HG02870 (cell line): Measurements from ENCODE around the gene S1PR5.
"Not testable (repeated sequence)": the region's sequence is repeated elsewhere in the genome, so short reads cannot be mapped to it uniquely, and the experiment has no call there.

ENCODE experiments used
- ATAC-seq: cut with Tn5 transposase; IDR thresholded peaks from one replicate; pipeline ENCODE4 v1.9.1; 2021; ENCODE audit warnings: mild to moderate bottlenecking, moderate library complexity; ENCODE audit not compliant: unreplicated experiment

S1PR5 gene

DNA sequence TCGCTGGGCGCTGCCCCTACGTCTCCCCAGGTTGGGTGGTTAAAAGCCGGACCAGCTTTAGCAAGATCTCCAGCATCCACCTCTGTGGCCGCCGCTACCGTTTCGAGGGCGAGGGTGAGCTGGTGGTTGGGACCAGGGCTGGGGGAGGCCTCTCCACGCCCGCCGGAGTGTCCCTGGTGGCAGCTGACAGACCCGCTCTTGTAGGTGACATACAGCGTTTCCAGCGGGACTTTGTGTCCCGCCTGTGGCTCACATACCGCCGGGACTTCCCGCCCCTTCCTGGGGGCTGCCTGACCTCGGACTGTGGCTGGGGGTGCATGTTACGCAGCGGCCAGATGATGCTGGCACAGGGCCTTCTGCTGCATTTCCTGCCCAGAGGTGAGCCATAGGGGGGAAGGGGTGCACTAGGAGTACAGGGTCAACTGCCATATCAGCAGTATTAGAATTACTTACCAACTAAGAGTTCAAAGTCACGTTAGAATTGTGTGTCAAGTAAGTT, 27.6 kb upstream of the S1PR5 start:
- no peak for ATAC-seq

DNA sequence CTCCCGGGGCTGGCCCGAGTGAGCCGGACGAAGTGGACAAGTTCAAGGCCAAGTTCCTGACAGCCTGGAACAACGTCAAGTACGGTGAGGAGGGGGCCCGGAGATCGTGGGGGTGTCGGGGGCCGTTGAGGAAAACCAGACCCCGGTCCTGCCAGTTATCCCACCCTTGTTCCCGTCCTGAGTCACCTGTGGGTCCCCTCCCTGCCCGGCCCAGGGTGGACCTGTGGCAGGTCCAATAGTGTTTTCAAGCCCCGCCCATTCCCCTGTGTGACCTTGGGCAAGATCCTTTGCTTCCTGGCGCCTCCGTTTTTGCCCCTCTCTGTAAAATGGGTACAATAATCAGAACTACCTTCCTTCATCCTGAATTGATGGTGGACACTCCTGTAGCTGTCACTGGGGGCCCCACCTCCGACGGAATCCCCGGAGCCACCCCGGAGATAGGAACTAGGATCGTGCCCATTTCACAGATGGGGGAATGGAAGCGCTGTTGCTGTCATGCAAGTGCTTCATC, 27.1 kb upstream of the S1PR5 start:
- no peak for ATAC-seq

- ATAC-seq, result peak; percentile 76
Measured at GRCh38 chr19:10543420-10544241, 26.4 kb upstream of the S1PR5 start, which contains the start of gene ATG4D. Gene ATG4D (plus strand): TSS chr19:10543904. CDS start chr19:10544091, 187 bp downstream.

DNA sequence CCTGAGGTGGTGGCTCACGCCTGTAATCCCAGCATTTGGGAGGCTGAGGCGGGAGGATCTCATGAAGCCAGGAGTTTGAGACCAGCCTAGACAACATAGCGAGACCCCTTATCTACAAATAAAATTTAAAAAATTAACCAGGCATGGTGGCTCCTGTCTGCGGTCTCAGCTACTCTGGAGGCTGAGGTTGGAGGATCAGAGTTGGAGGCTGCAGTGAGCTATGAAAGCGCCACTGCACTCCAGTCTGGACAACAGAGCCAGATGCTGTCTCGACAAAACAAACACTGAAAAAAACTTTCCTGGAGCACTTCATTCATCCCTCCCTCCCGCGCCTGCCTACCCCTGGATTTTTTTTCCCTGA, 25.8 kb upstream of the S1PR5 start:
- ATAC-seq, result no peak

DNA sequence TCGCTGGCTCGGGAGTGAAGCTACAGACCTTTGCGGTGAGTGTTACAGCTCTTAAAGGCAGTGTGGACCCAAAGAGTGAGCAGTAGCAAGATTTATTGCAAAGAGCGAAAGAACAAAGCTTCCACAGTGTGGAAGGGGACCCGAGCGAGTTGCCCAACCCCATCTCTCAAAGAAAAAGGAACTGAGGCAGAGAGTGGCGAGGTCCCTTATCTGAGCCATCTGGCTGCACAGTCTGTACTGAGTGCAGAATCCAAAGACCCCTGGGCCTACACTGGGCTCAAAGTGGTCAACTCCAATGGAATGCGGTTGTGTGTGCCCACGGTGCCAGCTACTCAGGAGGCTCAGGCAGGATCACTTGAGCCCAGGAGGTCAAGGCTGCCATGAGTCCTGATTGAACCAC, 21.8 kb upstream of the S1PR5 start:
- ATAC-seq, result not testable (repeated sequence)

DNA sequence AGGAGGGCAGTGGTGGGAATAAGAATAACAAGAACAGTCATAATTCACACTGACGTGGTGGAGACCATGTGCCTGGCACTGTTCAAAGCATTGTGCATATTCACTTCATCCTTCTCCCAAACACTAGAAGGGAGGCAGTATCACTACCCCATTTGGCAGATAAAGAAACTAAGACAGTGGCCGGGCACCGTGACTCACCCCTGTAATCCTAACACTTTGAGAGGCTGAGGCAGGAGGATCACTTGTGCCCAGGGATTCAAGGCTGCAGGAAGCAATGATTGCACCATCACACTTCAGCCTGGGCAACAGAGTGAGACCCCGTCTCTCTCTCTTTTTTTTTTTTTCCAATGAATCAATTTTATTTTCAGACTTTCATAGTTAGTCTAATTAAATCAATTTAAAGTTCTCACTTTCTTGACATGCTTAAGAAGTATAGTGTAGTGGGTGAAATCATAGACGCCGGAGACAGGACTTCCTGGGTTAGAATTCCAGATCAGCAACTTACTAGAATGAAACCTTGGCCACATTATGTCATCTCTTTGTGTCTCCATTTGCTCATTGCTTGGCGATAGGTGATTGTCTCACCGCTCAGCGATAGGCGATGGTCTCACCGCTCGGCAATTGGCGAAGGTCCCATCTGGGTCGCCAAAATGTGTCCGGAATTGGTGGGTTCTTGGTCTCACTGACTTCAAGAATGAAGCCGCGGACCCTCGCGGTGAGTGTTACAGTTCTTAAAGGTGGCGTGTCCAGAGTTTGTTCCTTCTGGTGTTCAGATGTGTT, 21.1 kb upstream of the S1PR5 start:
- no peak for ATAC-seq

- no peak for ATAC-seq
Measured at GRCh38 chr19:10537668-10538067, 20.4 kb upstream of the S1PR5 start.

DNA sequence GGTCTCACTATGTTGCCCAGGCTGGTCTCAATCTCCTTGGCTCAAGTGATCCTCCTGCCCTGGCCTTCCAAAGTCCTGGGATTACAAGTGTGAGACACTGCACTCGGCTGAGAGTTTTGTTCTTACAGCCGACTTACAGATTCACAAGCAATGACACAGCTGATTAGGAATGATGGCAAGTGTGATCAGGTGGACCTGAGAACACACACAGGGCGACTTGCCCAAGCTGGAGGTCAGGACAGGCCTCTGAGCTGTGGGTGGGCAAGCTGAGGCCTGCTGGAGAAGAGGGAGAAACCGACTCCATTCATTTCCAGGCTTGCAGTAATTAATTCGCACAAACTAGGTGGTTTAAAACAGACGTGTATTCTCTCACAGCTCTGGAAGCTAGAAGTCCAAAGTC, 18.4 kb upstream of the S1PR5 start:
- ATAC-seq, result no peak

- no peak for ATAC-seq
Measured at GRCh38 chr19:10533646-10534386, 16.6 kb upstream of the S1PR5 start.

GRCh38 chr19:10532457-10532856, 15.2 kb upstream of the S1PR5 start:
- ATAC-seq, result no peak

DNA sequence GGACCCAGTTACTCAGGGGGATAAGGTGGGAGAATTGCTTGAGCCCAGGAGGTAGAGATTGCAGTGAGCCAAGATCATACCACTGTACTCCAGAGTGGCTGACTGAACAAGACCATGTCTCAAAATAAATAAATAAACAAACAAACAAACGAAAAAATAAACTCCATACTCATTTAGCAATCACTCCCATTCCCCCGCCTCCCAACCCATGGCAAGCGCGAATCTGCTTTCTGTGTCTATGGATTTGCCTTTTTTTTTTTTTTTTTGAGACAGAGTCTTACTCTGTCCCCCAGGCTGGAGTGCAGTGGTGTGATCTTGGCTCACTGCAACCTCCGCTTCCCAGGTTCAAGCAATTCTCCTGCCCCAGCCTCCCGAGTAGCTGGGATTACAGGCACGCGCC, 9.6 kb upstream of the S1PR5 start:
- ATAC-seq, result not testable (repeated sequence)

- ATAC-seq, result no peak
Measured at GRCh38 chr19:10525636-10526035, 8.4 kb upstream of the S1PR5 start.

DNA sequence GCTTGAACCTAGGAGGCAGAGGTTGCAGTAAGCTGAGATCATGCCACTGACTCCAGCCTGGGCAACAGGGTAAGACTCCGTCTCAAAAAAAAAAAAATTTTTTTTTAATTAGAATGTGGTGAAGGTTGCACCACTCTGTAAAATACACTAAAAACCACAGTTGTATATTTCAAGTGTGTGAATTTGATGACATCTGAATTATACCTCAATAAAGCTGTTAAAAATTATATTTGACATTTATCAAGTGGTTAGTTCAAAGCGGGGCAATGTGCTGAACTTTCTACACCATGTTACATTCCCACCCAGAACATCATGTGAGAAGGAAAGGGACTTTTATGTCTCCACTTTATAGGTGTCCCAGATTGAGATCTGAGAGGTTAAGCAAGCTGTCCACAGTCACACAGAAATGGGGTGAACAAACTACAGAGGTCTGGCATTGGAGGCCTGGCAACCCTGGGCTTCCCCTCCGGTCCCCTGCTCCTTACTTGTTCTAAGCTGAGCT, 5.9 kb upstream of the S1PR5 start:
- ATAC-seq, result no peak

- ATAC-seq, result no peak
Measured at GRCh38 chr19:10521461-10522171, 4.4 kb upstream of the S1PR5 start.

DNA sequence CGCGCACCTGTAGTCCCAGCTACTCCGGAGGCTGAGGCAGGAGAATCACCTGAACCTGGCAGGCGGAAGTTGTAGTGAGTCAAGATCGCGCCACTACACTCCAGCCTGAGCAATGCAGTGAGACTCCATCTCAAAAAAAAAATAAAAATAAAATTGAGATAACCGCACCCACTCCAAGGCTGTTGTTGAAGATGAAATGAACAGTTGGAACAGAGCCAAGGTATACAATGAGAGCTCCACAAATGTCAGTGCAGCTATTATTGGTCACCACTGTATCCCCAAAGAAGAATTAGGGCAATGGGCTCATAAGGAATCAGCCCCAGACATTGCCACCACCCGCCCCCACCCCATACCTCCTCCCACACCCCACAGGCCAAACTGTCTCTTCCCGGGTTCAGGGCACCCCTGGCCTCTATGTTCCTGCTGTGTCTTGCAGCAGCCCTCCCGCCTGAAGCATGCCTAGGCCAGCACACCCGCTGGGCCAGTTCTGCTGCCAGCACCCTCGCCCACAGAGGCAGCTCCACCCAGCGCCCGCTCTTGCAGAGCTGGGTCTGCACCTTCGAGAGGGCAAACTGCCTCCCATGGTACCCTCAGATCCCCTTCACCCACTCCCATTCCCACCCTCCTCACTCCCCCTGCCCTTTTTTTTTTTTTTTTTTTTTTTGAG, 3.5 kb upstream of the S1PR5 start:
- no peak for ATAC-seq

DNA sequence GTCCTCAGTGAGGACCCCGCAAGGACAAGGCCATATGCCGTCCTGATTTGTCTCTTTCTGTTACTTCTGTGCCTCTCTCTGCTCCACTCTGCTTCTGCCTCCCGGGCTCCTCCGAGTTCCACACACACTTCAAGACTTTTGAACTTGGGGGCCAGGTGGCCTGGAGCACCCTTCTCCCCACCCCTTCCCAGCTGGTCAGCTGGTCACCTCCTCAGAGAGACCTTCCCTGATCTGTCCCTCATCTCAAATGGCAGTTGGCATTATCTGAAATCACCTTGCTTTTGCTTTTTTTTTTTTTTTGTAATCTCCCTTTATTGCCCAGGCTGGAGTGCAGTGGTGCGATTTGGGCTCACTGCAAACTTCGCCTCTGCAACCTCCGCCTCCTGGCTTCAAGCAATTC, 2.2 kb upstream of the S1PR5 start:
- ATAC-seq, result no peak

DNA sequence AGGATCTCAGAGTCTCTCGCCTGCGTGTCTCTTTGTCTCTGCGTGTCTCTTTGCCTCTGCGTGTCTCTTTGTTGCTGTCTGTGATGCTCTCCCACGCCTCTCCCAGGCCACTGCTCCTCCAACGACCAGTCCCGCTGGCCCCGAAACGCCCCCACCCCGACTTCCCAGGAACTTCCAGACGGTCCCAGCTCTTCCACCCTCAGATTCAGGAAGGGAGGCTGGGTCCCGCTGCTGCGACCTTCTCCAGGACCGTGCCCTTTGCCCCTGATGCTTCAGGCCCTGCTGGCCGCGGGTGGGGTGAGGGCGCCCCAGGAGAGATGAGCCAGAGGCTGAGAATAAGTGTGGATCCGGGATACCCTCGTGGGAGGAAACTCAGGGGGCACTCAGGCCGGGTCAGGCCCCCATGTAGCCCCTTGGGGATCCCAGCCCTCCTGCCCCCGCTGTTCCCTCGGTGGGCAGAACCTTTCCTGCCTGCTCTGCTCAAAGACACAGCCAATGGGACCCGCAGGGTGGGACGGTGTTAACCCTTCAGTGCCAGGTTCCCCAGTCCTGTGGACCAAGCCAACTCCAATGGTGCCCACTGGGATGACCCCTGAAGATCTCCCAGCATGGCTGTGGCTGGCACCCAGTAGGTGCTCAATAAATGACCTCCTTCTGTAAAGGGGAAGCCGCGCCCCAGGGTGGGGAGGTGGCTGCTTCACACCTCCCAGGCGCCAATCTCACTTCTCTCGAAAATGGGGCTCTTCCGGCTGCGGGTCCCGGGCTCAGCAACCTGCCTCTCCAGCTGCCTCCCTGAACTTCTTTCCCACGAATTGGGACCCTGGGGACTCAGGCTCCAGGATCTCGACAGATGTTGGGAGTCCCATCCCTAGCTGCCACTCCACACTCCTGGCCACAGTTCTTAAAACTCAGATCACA, 1.5 kb upstream of the S1PR5 start:
- no peak for ATAC-seq

- no peak for ATAC-seq
Measured at GRCh38 chr19:10517760-10518443, 655 bp upstream of the S1PR5 start.
